ENCODE measurements around the gene CNIH3. TPM values are rescaled to one million over a fixed set of nuclear protein-coding genes. Genes with fewer than 3 reads are reported as not detected.

CNIH3 gene
- polyA plus RNA-seq, 1 donor (not counting 4 experiments of a cell fraction or from before 2014, with no cell fraction given) = 0.81 TPM

DNA sequence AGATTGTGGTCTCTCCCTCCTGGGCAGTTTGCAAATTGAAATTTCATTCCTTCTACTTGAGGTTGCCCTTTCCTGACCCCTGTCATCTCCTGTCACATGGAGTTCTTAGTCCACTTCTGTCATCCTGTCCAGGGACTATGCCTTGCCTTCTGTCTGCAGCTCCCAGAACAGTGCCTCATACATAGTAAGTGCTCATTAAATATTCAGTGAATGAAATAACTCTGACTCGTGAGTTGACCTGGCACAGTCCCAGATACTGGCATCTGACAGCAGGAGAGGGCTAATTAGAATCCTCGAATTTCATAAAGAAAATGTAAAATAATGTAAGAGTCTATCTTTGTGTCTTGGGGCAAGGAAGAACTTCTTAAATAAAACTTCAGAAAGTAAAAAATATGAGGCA is 50.8 kb downstream of the CNIH3 start:
- FAIRE-seq (no peak), DNase-seq (ENCODE audit: low read depth, low spot score) (no peak)
- Histone ChIP-seq H3K36me3 (ENCODE audit: control insufficient read depth in 2 of 2, extremely low read depth in 1 of 2, insufficient read depth in 2 of 2, low read length in 2 of 2) (no peaks in the 10 kb centered on the region), H3K4me2 (ENCODE audit: control insufficient read depth, extremely low read depth, insufficient read depth, low read depth, low read length) (no peak overlapping the region), H4K20me1 (ENCODE audit: control insufficient read depth, extremely low read depth, insufficient read depth, low read length) (no peaks in the 10 kb centered on the region), H3K4me3 (ENCODE audit: control insufficient read depth in 2 of 3, extremely low read depth in 1 of 3, insufficient read depth in 2 of 3, low read depth in 1 of 3, low read length in 3 of 3) (no peak overlapping the region), H3K27me3 (ENCODE audit: control insufficient read depth, extremely low read depth, insufficient read depth, low read length) (peaks cover 4% of the 10 kb centered on the region), H3K9ac (ENCODE audit: control insufficient read depth, extremely low read depth, insufficient read depth, low read length) (no peak overlapping the region), H3K9me3 (ENCODE audit: control insufficient read depth, low read depth, low read length) (no peaks in the 10 kb centered on the region), H3K79me2 (ENCODE audit: control insufficient read depth, insufficient read depth, low read length) (no peaks in the 10 kb centered on the region), H3K9me1 (ENCODE audit: control insufficient read depth, extremely low read depth, insufficient read depth, low read length) (no peaks in the 10 kb centered on the region), H3K27ac (ENCODE audit: control insufficient read depth, insufficient read depth, low read length) (no peak overlapping the region), H3K4me1 (ENCODE audit: control insufficient read depth, extremely low read depth, insufficient read depth, low read length) (no peaks in the 10 kb centered on the region), H2AFZ (ENCODE audit: control insufficient read depth, low read length) (no peak overlapping the region)
- dilution Hi-C loops (cut with MboI; ENCODE audit: extremely low pct_ligation_motif_present, low sequenced_read_pairs) = no loop called here
- TF ChIP-seq, protein P1, sequence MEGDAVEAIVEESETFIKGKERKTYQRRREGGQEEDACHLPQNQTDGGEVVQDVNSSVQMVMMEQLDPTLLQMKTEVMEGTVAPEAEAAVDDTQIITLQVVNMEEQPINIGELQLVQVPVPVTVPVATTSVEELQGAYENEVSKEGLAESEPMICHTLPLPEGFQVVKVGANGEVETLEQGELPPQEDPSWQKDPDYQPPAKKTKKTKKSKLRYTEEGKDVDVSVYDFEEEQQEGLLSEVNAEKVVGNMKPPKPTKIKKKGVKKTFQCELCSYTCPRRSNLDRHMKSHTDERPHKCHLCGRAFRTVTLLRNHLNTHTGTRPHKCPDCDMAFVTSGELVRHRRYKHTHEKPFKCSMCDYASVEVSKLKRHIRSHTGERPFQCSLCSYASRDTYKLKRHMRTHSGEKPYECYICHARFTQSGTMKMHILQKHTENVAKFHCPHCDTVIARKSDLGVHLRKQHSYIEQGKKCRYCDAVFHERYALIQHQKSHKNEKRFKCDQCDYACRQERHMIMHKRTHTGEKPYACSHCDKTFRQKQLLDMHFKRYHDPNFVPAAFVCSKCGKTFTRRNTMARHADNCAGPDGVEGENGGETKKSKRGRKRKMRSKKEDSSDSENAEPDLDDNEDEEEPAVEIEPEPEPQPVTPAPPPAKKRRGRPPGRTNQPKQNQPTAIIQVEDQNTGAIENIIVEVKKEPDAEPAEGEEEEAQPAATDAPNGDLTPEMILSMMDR (optimal IDR thresholded peaks at IDR 0.05 in 1 of 3, IDR thresholded peaks at IDR 0.05 in 1 of 3, conservative IDR thresholded peaks at IDR 0.05 in 1 of 3; ENCODE audit: extremely low read depth in 1 of 3, insufficient read depth in 2 of 3, low read length in 3 of 3) = no peak

DNA sequence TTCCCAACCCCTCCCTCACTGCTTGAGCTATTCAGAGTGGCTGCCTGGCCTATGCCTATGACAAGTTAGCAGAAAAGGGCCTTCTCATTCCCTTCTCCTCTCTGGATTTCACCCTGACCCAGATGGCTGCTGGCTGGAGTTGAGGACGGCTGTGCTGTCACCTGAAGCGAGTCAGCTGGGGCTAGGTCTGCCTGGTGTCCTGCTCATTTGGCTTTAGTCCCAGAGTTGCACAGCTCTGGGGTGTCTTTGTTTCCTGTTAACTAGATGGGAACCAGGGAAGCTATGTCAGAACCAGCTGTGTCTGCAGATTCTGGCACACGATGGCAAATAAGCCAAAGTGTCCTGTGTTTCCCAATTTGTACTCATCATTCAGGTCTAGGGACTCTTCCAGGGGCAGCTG is 52.9 kb downstream of the CNIH3 start:
- FAIRE-seq (no peak), DNase-seq (ENCODE audit: low read depth, low spot score) (no peak)
- no peak overlapping the region for H3K4me2 ChIP-seq (ENCODE audit: control insufficient read depth, extremely low read depth, insufficient read depth, low read depth, low read length)
- H3K27me3 ChIP-seq (ENCODE audit: control insufficient read depth, extremely low read depth, insufficient read depth, low read length) = peaks cover 4% of the 10 kb centered on the region
- dilution Hi-C loops (cut with MboI; ENCODE audit: extremely low pct_ligation_motif_present, low sequenced_read_pairs) = no loop called here
- H3K36me3 ChIP-seq (ENCODE audit: control insufficient read depth in 2 of 2, extremely low read depth in 1 of 2, insufficient read depth in 2 of 2, low read length in 2 of 2) = no peaks in the 10 kb centered on the region
- H3K27ac ChIP-seq (ENCODE audit: control insufficient read depth, insufficient read depth, low read length) = no peak overlapping the region
- H3K4me1 ChIP-seq (ENCODE audit: control insufficient read depth, extremely low read depth, insufficient read depth, low read length) = no peaks in the 10 kb centered on the region
- no peak for TF ChIP-seq EZH2 (IDR thresholded peaks at IDR 0.05; ENCODE audit: low read length)
- TF ChIP-seq, protein P1 (optimal IDR thresholded peaks at IDR 0.05 in 1 of 3, IDR thresholded peaks at IDR 0.05 in 1 of 3, conservative IDR thresholded peaks at IDR 0.05 in 1 of 3; ENCODE audit: extremely low read depth in 1 of 3, insufficient read depth in 2 of 3, low read length in 3 of 3) = no peak
- H3K4me3 ChIP-seq (ENCODE audit: control insufficient read depth in 2 of 3, extremely low read depth in 1 of 3, insufficient read depth in 2 of 3, low read depth in 1 of 3, low read length in 3 of 3) = no peak overlapping the region
- H2AFZ ChIP-seq (ENCODE audit: control insufficient read depth, low read length) = no peak overlapping the region
- no peaks in the 10 kb centered on the region for H3K9me3 ChIP-seq (ENCODE audit: control insufficient read depth, low read depth, low read length)
- no peaks in the 10 kb centered on the region for H3K9me1 ChIP-seq (ENCODE audit: control insufficient read depth, extremely low read depth, insufficient read depth, low read length)
- no peaks in the 10 kb centered on the region for H4K20me1 ChIP-seq (ENCODE audit: control insufficient read depth, extremely low read depth, insufficient read depth, low read length)
- H3K79me2 ChIP-seq (ENCODE audit: control insufficient read depth, insufficient read depth, low read length) = no peaks in the 10 kb centered on the region
- H3K9ac ChIP-seq (ENCODE audit: control insufficient read depth, extremely low read depth, insufficient read depth, low read length) = no peak overlapping the region

All from keratinocyte (primary cell).